ENCODE results near the gene DTX3. TPM values are rescaled to one million over a fixed set of nuclear protein-coding genes. Genes with fewer than 3 reads are reported as not detected.
"Not testable (repeated sequence)": the region's sequence is repeated elsewhere in the genome, so short reads cannot be mapped to it uniquely, and the experiment has no call there.

The DTX3 gene
- polyA plus RNA-seq, 3 donors = 0.08 to 1.3 TPM; not detected in 1

GRCh38 chr12:57655541-57656240 lies 51.1 kb downstream of the DTX3 start:
- Mint-ChIP-seq H3K27ac (no peak overlapping the region), H3K36me3 (no peaks in the 10 kb centered on the region), H3K4me3 (no peak overlapping the region), H3K27me3 (ENCODE audit: low read depth in 3 of 3) (peaks cover 0 to 13% (median 13%) of the 10 kb centered on the region in 3 donors), H3K9me3 (peaks cover 9 to 28% (median 22%) of the 10 kb centered on the region in 7 donors), H3K4me1 (no peaks in the 10 kb centered on the region)
- no peak for DNase-seq
- 85% methylated on average over 21 of the region's 23 CpGs for WGBS (ENCODE audit: insufficient coverage)
- Histone ChIP-seq H3K9ac (ENCODE audit: insufficient read depth, low read length, poor library complexity, severe bottlenecking) (no peak overlapping the region), H3K27ac (ENCODE audit: low read depth in 1 of 2, low read length in 2 of 2) (no peak overlapping the region), H3K79me2 (ENCODE audit: insufficient read depth, low read length) (no peaks in the 10 kb centered on the region), H3K36me3 (replicated peaks in 1 of 2; ENCODE audit: control insufficient read depth in 1 of 2, insufficient read depth in 2 of 2, low read length in 2 of 2) (no peaks in the 10 kb centered on the region), H3K9me3 (replicated peaks in 1 of 2; ENCODE audit: control insufficient read depth in 1 of 2, insufficient read depth in 1 of 2, low read length in 2 of 2) (peaks cover 14 to 15% of the 10 kb centered on the region in 2 donors), H3K4me2 (replicated peaks; ENCODE audit: extremely low read depth, low read length, poor library complexity, severe bottlenecking) (no peak overlapping the region), H3K27me3 (ENCODE audit: control insufficient read depth in 2 of 2, insufficient read depth in 2 of 2, low read length in 2 of 2) (no peaks in the 10 kb centered on the region), H2AFZ (ENCODE audit: insufficient read depth, low read depth, low read length, poor library complexity, severe bottlenecking) (no peak overlapping the region), H3K4me3 (replicated peaks in 1 of 3; ENCODE audit: low read depth in 2 of 3, low read length in 3 of 3) (no peak overlapping the region), H4K20me1 (ENCODE audit: insufficient read depth, low read length) (no peaks in the 10 kb centered on the region), H3K4me1 (ENCODE audit: control insufficient read depth in 1 of 2, insufficient read depth in 2 of 2, low read length in 2 of 2) (no peaks in the 10 kb centered on the region)
- intact Hi-C loops (cut with micrococcal nuclease) = no loop called here
- TF ChIP-seq, protein P1, sequence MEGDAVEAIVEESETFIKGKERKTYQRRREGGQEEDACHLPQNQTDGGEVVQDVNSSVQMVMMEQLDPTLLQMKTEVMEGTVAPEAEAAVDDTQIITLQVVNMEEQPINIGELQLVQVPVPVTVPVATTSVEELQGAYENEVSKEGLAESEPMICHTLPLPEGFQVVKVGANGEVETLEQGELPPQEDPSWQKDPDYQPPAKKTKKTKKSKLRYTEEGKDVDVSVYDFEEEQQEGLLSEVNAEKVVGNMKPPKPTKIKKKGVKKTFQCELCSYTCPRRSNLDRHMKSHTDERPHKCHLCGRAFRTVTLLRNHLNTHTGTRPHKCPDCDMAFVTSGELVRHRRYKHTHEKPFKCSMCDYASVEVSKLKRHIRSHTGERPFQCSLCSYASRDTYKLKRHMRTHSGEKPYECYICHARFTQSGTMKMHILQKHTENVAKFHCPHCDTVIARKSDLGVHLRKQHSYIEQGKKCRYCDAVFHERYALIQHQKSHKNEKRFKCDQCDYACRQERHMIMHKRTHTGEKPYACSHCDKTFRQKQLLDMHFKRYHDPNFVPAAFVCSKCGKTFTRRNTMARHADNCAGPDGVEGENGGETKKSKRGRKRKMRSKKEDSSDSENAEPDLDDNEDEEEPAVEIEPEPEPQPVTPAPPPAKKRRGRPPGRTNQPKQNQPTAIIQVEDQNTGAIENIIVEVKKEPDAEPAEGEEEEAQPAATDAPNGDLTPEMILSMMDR (IDR thresholded peaks at IDR 0.05) = no peak

DNA sequence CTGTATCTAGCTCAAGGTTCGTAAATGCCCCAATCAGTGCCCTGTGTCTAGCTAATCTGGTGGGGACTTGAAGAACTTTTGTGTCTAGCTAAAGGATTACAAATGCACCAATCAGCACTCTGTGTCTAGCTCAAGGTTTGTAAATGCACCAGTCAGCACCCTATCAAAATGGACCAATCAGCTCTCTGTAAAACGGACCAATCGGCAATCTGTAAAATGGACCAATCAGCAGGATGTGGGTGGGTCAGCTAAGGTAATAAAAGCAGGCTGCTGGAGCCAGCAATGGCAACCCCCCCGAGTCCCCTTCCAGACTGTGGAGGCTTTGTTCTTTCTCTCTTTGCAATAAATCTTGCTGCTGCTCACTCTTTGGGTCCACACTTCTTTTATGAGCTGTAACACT lies 51.8 kb downstream of the DTX3 start:
- H3K36me3 Mint-ChIP-seq; H3K4me2 ChIP-seq (replicated peaks; ENCODE audit: extremely low read depth, low read length, poor library complexity, severe bottlenecking); DNase-seq; H3K27ac Mint-ChIP-seq; H3K4me3 Mint-ChIP-seq; H3K4me3 ChIP-seq (replicated peaks in 1 of 3; ENCODE audit: low read depth in 2 of 3, low read length in 3 of 3); H3K4me1 Mint-ChIP-seq; H3K27ac ChIP-seq (ENCODE audit: low read depth in 1 of 2, low read length in 2 of 2); H2AFZ ChIP-seq (ENCODE audit: insufficient read depth, low read depth, low read length, poor library complexity, severe bottlenecking); intact Hi-C loops (cut with micrococcal nuclease); H3K9ac ChIP-seq (ENCODE audit: insufficient read depth, low read length, poor library complexity, severe bottlenecking); H4K20me1 ChIP-seq (ENCODE audit: insufficient read depth, low read length); H3K36me3 ChIP-seq (replicated peaks in 1 of 2; ENCODE audit: control insufficient read depth in 1 of 2, insufficient read depth in 2 of 2, low read length in 2 of 2); H3K27me3 ChIP-seq (ENCODE audit: control insufficient read depth in 2 of 2, insufficient read depth in 2 of 2, low read length in 2 of 2); H3K79me2 ChIP-seq (ENCODE audit: insufficient read depth, low read length); H3K4me1 ChIP-seq (ENCODE audit: control insufficient read depth in 1 of 2, insufficient read depth in 2 of 2, low read length in 2 of 2): not testable (repeated sequence)
- Mint-ChIP-seq H3K27me3 (ENCODE audit: low read depth in 3 of 3) (peaks cover 0 to 13% (median 13%) of the 10 kb centered on the region in 3 donors), H3K9me3 (peaks cover 9 to 32% (median 26%) of the 10 kb centered on the region in 7 donors)
- 40% methylated on average over 1 of the region's 4 CpGs for WGBS (ENCODE audit: insufficient coverage)
- H3K9me3 ChIP-seq (replicated peaks in 1 of 2; ENCODE audit: control insufficient read depth in 1 of 2, insufficient read depth in 1 of 2, low read length in 2 of 2) = peaks cover 15% of the 10 kb centered on the region in 2 donors
